Kidney epithelial cell (primary cell): ENCODE measurements around the gene HOXB5. TPM values are rescaled to one million over a fixed set of nuclear protein-coding genes. Genes with fewer than 3 reads are reported as not detected.
A peak's percentile ranks its signal among the peaks of the same experiment; 100 is the strongest.

Source experiments
- DNase-seq: peaks from one replicate; pipeline ENCODE4 v3.0.0-alpha.2; 2010; ENCODE audit warnings: low read depth
- H3K27me3 ChIP-seq: 2 replicates; pipeline ENCODE4 v1.6.0; 2011; ENCODE audit warnings: low read length; ENCODE audit not compliant: control insufficient read depth, insufficient read depth
- H3K36me3 ChIP-seq: 2 replicates; pipeline ENCODE4 v1.5.1; 2011; ENCODE audit warnings: low read length; ENCODE audit not compliant: control insufficient read depth, insufficient read depth
- H3K4me3 ChIP-seq: 2 replicates; pipeline ENCODE4 v1.5.1; 2011; ENCODE audit warnings: low read depth, mild to moderate bottlenecking, control low read depth, low read length
- total RNA-seq: library from RNA; depleted of rRNA; stranded (reverse); fragments of >200 nt; gene quantifications from 2 replicates; pipeline ENCODE4 v1.2.3, GENCODE V29; 2015
- TF ChIP-seq, protein P1 (sequence below): IDR thresholded peaks from 2 replicates; pipeline ENCODE4 v1.5.1; 2011; ENCODE audit warnings: mild to moderate bottlenecking, moderate library complexity, low read length, control low read depth, inconsistent platforms; ENCODE audit not compliant: insufficient read depth, poor library complexity, severe bottlenecking

HOXB5 gene
- total RNA-seq, 1 donor from 2014 or later: 3.6 TPM

DNA sequence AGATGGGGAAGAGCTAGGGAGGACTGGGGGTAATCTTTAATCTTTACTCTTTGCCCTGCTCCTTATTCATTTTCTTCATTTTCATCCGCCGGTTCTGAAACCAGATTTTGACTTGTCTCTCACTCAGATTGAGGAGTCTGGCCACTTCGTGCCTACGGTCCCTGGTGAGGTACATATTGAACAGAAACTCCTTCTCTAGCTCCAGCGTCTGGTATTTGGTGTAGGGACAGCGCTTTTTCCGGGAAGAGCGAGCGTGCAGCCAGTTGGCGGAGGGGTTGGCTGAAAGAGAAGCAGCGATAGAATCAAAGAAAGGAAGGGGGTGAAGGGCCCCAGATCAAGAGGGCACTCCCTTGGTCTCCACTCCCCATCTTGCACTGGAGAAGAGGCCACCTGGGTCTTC is 29.3 kb upstream of the HOXB5 start:
- no peak for DNase-seq
- Histone ChIP-seq H3K4me3 (peak overlapping the region; percentile 88), H3K36me3 (no peaks in the 10 kb centered on the region), H3K27me3 (peaks cover 3% of the 10 kb centered on the region)
- TF ChIP-seq, protein P1, sequence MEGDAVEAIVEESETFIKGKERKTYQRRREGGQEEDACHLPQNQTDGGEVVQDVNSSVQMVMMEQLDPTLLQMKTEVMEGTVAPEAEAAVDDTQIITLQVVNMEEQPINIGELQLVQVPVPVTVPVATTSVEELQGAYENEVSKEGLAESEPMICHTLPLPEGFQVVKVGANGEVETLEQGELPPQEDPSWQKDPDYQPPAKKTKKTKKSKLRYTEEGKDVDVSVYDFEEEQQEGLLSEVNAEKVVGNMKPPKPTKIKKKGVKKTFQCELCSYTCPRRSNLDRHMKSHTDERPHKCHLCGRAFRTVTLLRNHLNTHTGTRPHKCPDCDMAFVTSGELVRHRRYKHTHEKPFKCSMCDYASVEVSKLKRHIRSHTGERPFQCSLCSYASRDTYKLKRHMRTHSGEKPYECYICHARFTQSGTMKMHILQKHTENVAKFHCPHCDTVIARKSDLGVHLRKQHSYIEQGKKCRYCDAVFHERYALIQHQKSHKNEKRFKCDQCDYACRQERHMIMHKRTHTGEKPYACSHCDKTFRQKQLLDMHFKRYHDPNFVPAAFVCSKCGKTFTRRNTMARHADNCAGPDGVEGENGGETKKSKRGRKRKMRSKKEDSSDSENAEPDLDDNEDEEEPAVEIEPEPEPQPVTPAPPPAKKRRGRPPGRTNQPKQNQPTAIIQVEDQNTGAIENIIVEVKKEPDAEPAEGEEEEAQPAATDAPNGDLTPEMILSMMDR: no peak

DNA sequence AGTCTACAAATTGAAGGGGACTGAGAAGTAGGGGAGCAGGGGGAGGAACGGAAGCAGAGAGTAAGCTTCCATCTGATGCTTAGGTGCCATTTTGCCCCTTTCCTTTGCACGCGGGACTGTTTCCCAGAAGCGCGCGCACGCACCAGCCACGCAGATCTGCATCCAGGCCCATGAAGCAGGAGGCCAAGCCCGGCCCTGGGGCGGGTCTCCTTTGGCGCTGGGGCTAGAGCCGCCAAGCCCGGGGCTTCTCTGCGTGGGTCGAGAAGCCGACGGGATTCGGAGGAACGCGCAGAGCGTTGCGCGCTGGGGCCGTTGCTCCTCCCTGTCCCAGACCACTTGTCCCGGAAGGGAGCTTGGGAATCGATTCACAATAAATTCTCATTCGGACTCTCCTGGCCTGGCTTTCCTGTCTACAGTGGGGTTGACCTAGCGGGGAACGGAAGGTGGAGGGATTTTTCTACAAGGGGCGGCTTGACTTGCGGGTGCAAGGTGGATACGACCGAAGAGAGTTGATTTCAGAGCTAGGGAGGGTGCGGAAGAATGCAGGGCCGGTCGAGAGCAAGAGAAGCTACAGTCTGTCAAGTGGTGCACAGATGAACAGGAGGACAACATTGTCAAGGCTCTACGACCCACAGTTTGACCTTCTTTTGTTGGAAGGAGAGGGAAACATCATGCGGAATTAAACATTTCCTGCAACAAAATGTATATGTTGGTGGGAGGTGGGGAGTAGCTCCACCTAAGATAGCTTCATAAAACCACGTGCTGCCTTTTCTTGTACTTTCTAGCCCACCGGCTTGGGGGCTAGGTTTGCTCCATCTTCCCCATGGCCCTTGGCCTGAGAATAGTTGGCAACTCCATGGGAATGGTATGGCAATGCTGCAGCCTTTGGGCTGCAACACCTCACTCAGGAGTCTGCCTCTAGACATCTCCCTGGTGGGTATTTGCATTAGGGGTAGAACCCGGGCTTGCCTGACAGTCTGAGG is 28.1 kb upstream of the HOXB5 start:
- peak overlapping the region; percentile 22 for H3K4me3 ChIP-seq
- no peaks in the 10 kb centered on the region for H3K36me3 ChIP-seq
- no peak for DNase-seq
- peaks cover 6% of the 10 kb centered on the region for H3K27me3 ChIP-seq
- TF ChIP-seq, protein P1: no peak

DNA sequence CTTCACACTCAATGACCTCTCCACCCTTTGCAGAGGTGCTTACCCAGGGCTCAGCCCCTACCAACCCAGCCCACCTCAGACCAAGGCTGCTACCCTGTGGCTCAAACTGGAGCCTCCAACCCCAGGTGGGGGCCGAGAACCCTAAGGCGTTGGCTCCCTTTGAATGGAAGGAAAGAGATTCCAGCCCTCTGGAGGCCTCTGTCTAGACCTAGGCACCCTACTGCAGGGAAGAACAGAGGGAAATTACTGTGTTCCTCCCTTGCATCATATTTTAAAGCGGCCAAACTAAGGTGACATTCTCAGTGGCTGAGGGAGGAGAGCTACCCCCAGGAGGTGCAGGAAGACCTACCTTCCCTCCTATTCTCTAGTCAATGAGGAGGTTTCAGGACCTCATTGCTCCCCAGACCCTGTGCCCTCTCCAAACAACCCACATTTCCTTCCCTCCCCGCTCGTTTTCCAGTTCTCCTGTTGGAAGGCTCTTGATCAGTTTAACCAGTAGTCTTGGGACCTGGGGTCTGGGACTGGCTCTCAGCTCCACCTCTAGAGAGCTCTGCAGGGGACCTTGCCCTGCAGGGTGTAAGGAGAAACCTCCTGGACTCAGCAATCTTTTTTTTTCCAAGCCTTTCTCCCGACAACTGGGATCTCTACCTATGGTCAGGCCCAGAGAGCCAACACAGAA is 27.0 kb upstream of the HOXB5 start:
- TF ChIP-seq, protein P1: no peak
- peaks cover 6% of the 10 kb centered on the region for H3K27me3 ChIP-seq
- H3K4me3 ChIP-seq: peak overlapping the region; percentile 39
- H3K36me3 ChIP-seq: no peaks in the 10 kb centered on the region
- no peak for DNase-seq

DNA sequence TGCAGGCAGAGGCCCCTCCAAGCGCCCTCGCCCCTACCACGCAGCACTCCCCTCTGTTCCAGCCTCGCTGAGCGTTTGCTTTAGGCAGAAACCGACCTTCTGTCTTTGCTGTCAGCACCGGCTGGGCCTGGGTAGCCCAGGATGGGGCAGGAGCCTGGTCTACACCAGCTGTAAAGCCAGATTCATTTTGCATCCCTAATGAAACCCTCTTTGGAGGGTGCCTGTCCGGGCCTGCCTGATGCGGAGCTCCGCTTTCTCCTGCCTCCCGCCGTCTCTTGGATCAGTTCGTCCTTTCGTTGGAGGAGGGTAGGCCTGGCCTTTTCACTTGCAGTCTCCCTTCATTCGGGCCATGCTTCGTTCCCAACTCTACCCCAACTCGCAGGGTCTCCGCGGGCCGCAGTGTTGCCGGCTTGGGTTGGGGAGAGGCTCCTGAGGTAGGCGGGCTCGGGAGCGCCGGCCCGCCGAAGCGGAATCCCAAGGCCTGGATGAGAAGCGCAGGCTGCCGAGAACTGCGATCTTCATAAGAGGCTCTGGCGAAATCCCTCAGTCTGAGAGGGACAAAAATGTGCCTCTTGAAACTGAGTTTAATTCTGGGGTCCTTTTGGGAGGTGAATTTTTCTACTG is 26.4 kb upstream of the HOXB5 start:
- TF ChIP-seq, protein P1: no peak
- Histone ChIP-seq H3K4me3 (peak overlapping the region; percentile 39), H3K36me3 (no peaks in the 10 kb centered on the region), H3K27me3 (peaks cover 6% of the 10 kb centered on the region)
- DNase-seq: no peak

DNA sequence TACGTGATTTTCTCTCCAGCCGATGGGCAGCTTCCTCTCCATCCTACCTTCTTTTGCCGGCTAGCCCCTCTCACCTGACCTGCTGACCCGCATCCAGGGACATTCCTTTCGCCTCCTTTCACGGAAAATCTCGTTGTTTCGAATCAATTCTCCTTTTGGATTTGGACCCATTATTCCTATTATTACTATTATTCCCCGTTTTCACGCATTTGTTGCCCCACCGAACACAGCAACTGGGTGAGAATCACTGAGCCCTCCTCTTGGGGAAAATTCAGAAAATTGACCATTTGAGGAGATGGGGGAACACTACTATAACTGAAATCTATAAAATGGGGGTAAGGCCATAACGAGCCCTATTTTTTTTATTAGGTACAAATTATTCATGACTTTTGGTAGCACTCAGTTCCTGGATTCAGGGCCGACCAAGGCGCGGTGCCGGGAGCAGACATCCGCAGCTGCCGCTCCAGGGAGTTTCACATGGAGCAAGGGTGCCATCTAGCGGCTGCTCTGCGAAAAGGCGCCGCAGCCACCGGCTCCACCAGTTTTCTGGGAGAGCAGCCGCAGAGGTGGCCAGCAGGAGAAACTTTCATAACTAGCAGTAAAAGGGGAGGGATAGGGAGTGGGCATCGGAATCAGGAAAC is 24.8 kb upstream of the HOXB5 start:
- no peak for DNase-seq
- TF ChIP-seq, protein P1: peak; percentile 90
- Histone ChIP-seq H3K27me3 (peaks cover 6% of the 10 kb centered on the region), H3K4me3 (peak overlapping the region; percentile 41), H3K36me3 (no peaks in the 10 kb centered on the region)
